ENCODE measurements around the gene BST1.
"Not testable (repeated sequence)": the region's sequence is repeated elsewhere in the genome, so short reads cannot be mapped to it uniquely, and the experiment has no call there.

The BST1 gene

DNA sequence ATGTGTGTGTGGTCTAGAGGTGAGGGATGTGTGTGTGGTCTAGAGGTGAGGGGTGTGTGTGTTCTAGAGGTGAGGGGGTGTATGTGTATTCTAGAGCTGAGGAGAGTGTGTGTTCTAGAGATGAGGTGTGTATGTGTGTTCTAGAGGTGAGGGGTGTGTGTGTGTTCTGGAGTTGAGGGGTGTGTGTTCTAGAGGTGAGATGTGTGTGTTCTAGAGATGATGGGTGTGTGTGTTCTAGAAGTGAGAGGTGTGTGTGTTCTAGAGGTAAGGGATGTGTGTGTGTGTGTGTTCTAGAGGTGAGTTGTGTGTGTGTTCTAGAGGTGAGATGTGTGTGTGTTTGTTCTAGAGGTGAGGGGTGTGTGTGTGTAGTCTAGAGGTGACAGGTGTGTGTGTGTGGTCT lies 1.3 kb downstream of the BST1 start:
- DNase-seq (ENCODE audit: extremely low spot score, insufficient read length, low read depth) (no peak), FAIRE-seq (peak; percentile 29)

DNA sequence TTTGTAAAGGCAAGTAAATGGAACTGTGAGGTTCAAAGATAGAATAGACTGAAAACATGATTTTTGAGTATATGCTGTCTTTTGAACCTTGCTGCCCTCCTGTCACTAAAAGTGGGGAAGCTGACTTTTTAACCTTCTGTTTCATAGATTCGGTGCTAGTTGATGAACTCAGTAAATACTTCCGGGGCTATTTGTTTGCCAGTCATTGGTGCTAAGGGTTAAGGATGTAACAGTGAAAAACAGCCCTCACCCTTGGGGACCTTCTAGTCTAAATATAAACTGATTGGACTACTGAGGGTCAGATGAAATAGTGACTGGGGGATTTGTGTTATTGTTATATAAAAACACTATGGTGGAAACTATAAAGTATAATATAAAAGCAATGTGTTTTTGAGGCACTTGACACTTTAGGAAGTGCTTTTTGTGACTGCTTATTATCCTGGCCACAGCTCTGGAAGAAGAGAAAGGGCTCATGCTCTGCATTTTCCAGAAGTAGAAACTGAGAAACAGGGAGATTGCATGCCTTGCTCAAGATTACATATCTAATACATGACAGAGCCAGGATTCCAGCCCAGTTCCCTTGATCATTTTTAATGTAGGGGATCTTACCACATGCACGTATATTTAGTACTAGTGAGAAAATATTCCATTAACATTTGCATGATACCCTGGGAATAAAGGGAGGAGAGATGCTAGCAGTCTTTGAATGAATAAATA lies 3.9 kb downstream of the BST1 start:
- no peak for FAIRE-seq
- DNase-seq (ENCODE audit: extremely low spot score, insufficient read length, low read depth) = no peak

DNA sequence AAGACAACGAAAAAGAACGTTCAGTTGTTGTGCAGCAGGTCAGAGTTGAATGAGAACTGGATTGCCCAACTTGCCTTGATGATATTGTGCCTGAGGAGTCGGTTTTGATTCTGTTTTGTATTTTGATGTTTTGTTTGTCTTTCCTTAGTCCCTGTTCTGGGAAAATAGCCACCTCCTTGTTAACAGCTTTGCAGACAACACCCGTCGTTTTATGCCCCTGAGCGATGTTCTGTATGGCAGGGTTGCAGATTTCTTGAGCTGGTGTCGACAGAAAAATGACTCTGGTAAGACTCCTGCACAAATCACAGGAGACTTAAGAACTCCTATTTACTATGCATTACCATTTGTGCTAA lies 4.5 kb downstream of the BST1 start:
- DNase-seq (ENCODE audit: extremely low spot score, insufficient read length, low read depth) (no peak), FAIRE-seq (no peak)

DNA sequence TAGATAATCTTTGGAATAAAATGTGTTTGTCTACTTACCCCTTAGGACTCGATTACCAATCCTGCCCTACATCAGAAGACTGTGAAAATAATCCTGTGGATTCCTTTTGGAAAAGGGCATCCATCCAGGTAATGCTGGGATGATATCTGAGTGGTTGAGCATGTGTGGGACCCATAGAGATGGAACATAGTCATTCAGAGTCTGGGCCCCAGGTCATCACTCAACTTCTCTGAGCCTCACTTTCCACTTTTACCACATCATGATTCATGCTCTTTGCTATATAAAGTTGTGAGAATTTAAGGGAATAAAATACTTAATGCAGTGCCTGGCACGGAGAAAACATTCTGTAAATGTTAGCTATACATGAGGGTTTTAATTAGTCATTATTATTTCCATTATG lies 8.9 kb downstream of the BST1 start:
- DNase-seq (ENCODE audit: extremely low spot score, insufficient read length, low read depth) (no peak), FAIRE-seq (no peak)

DNA sequence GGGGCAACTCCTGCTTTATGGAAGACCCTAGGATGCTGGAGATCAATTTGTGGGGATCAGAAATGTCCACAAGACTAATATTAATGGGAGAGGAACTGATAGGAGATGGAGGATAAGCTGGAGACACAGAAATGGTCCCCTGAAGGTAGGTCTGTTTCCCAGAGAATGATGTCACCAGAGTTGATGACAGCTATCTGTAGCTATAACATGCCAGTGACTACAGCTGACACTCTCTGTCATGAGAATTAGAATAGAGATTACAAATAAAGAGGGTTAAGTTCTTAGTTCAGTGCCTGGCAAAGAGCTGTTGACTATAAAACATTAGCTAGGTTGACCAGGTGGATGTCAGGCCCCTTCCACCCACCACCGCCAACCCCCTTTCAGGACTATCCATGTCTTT lies 9.3 kb downstream of the BST1 start:
- FAIRE-seq (no peak), DNase-seq (ENCODE audit: extremely low spot score, insufficient read length, low read depth) (no peak)

DNA sequence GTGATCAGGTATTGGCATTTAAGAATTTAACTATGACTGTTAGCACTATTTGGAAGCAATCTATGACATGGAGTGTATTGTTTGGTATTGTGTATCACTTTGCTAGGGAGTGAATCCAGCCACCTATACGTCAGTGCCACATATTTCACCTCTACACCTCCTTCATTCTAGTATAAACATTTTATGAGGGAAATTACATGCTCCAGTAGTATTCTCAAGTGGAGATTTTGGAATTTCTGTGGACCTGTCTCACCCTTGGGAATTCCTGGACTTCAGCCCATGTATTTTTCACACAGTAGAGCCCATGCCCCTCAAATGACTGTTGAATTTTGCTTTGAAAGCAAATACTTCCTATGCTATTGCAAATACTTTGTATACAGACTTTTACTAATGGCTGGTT lies 11.3 kb downstream of the BST1 start:
- FAIRE-seq (no peak), DNase-seq (ENCODE audit: extremely low spot score, insufficient read length, low read depth) (no peak)

DNA sequence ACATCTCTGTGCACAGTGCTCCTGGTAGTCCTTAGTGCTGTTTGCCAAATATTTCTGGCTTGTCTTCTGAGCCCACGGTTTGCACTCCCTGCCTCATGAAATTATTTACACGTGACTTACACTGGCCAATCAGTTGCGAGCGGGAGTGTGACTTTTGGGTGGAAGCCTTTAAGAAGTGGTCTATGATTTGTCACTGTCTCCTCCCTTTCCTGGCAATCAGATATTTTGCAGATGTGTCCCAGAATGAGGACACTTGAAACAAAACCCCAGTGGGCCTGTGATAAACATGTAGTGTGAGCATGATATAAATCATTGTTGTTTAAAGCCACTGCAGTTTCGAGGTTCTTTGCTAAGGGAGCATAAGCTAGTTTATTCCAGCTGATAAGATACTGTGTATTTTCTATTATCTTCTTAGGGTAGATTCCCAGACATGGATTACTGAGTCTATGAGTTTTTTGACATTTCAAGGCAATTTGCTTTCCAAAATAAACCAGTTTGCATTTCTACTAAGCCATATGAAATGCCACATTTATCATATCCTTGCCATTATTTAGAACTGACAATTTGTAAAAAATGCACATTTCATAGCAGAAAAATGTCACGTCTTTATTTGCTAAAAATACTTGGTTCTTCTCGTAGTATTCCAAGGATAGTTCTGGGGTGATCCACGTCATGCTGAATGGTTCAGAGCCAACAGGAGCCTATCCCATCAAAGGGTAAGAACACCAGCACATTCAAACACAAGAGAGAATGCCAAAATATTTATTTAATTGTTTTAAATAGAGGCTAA lies 12.0 kb downstream of the BST1 start:
- no peak for DNase-seq (ENCODE audit: extremely low spot score, insufficient read length, low read depth)
- FAIRE-seq = no peak

DNA sequence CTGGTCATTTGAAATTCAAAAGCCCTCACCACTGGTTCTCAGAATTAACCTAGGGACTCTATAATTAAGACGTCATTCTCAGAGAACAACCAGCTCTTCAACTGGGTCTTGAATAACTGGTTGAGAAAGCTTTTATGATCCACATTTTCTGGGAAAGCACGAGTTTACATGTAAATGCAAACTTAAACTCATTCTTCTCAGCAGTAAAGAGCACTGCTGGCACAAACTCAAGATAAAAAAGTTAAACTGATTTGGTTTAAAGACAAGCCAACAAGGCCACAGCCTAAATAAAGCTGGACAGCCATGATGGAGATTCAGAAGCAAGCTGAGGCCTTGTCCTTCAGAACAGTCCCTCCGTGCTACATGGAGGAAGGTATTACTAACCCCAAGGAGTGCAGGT lies 13.2 kb downstream of the BST1 start:
- no peak for FAIRE-seq
- no peak for DNase-seq (ENCODE audit: extremely low spot score, insufficient read length, low read depth)

DNA sequence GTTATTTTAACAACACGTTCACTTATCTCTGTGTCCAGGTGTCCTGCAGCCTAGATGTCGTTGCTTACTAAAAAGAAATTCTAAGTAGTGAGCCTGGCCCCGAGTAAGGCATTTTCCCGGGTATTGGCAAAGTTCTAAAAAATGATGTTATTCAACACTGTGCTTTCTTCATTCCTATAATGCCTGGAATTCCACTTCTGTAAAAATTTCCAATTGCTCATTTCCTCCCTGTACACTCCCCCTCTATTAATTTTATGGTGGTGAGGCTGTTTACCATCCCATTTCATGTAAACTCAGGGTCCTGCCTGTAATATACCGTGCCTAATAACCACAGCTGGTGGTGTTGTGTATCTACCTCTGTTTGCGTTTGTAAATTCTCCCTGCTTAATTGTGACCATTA lies 14.2 kb downstream of the BST1 start:
- no peak for FAIRE-seq
- no peak for DNase-seq (ENCODE audit: extremely low spot score, insufficient read length, low read depth)

DNA sequence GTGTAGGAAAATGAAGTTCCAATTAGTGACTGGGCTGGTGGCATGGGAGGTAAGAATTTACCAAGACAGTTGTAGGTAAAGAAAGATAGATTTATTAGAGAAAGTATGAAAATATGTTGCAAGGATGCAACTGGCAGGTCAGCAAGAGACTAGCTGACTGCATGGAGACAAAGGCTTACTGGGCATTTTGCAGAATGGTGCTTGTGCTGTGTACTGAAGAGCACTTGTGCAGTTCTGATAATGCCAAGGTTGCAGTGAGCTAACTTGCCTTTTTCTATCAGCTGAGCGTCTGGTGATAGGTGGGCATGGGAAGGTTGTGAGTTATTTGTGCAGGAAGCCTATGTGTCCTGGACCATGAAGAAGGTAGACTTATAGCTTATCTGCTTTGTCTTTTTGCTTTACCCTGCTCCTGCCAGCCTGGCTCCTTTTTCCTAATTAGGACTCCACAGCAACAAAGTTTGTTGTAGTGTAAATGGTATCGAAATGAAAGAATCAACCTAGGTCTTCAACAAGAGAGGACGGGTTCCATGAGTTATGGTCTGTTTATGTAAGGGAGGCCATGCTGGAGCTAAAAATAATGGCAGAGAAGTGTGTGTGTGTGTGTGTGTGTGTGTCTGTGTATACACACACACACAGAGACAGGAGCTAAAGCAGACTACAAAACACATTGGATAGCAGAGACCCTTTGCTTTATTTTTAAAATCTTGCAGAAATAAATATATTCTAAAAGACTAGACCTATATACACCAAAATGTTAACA lies 15.0 kb downstream of the BST1 start:
- DNase-seq (ENCODE audit: extremely low spot score, insufficient read length, low read depth) (no peak), FAIRE-seq (no peak)

DNA sequence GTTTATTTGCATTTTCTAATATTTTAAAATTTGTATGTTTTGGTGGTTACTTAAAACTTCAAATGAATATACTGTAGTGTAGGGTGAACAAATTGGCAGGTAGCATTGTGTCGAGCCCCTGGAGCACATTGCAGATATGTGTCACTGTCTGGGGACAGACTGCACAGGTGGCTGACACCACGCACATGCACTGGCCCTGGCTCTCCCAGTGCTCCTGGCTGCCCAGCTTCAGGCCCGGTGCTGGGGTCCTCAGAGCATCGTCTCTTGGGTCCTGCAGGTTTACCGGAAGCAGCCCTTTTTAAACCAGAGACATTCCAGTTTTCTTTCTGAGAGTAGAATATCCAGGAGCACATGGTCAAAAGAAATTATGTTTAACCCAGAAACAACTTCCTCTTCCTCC lies 15.6 kb downstream of the BST1 start:
- no peak for FAIRE-seq
- DNase-seq (ENCODE audit: extremely low spot score, insufficient read length, low read depth) = no peak

DNA sequence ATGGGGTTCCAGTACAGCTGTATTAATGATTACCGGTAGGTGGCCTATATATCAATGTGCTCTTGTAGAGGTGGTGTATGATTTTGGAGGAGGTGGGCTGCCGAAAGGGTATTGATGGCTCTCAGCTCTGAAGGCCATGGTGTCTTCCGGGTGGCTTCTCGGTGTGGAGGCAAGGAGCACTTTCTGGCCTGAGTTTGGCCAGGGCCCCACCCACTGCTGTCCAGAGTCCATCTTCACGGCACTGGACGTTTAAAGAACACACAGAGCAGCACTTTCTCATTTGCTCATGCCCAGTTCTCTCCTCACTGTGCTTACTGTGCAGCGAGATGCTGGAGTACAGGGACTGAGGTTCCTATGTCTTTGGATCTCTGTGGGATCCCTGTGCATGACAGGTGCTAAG lies 16.1 kb downstream of the BST1 start:
- no peak for DNase-seq (ENCODE audit: extremely low spot score, insufficient read length, low read depth)
- no peak for FAIRE-seq

DNA sequence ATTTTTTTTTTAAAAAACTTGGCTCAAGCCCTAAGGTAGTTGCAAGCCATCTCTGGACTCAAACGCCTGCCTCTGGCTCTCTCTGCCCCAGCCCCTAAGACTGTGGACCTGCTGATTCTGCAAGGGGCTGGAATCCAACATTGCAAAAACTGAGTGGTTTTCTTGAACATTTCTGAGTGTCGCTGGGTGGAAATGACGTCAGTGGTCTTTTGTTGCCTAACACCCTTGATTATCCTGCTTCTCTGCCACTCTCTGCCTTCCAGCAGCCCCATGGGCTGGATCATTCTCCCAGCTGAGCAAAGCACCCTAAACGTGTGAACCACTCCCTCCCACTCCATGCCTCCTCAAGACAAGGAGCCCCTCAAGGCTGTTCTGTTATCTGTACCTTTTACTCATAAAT lies 16.6 kb downstream of the BST1 start:
- FAIRE-seq (no peak), DNase-seq (ENCODE audit: extremely low spot score, insufficient read length, low read depth) (no peak)

DNA sequence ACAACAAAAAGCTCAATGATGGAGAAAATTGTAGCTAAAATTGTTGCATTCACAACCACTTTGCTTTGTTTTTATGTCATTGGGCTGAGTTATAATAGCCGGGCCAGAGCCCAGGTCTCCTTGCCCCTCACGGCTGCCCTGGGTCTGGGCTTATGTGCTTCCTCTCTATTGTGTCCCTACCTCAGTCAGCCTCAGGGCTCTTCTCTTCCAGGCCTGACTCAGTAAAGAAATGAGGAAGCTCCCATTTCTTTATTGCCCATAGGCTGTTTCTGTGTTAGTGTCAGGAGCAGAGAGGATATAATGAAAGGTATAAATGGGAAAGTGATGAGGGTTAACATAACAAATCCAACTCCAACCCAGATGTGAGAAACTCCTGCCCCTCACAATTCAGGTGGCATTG lies 18.0 kb downstream of the BST1 start:
- FAIRE-seq = no peak

DNA sequence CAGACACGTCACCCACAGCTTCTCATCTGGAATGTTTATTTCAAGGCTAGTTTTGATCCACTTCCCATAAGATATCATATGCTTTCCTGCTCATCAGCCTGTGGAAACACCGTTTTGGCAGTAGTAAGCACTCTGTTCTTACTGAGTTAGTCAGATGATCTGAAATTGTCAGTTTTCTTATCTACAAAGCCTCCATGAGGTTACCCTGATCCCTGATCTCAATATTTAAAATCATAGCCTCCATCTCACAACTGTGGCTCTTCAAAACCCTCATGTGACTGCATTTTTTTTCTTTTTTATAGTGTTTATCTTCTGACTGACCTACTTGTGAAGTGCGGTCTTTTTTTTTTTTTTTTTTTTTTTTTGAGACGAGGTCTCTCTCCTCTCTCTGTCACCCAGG lies 22.7 kb downstream of the BST1 start:
- no peak for FAIRE-seq

More for the DNA sequence above, 18.0 kb downstream of the BST1 start:
- no peak for DNase-seq (ENCODE audit: extremely low spot score, insufficient read length, low read depth)

DNA sequence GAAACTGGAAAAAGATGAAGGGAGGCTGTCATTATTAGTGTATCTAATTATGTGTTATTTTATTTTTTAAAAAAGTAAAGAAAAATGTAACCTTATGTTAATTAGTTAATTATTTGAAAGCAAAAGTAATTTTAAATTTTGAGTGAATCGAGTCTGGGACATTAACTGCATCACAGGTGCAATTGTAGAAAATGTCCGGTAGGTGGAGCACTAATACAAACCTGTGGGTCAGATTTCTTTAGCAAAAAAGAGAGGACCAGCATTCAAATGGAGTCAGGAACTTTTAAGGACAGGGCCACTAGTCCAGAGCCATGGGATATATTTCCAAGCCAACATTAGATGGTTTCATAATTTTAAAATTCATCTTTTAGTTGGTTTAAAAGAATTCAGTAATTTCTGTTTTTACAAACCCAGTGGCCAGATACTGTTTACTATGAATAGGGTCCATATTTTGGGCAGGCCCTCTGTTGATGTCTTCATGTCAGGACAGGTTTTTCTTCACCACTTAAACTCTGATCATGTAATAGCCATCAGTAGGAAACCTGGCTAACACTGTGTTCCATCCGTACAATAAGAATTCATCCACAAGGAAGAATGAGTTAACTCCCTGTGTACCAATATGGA lies 27.2 kb downstream of the BST1 start:
- DNase-seq (ENCODE audit: extremely low spot score, insufficient read length, low read depth) (peak; percentile 20), FAIRE-seq (peak; percentile 70)

More for the DNA sequence above, 22.7 kb downstream of the BST1 start:
- no peak for DNase-seq (ENCODE audit: extremely low spot score, insufficient read length, low read depth)

DNA sequence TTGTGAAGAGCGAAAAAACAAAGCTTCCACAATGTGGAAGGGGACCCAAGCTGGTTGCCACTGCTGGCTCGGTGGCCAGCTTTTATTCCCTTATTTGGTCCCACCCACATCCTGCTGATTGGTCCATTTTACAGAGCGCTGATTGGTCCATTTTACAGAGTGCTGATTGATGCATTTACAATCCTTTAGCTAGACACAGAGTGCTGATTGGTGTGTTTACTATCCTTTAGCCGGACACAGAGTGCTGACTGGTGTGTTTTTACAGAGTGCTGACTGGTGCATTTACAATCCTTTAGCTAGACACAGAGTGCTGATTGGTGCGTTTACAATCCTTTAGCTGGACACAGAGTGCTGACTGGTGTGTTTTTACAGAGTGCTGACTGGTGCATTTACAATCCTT lies 30.2 kb downstream of the BST1 start:
- FAIRE-seq; DNase-seq (ENCODE audit: extremely low spot score, insufficient read length, low read depth): not testable (repeated sequence)

DNA sequence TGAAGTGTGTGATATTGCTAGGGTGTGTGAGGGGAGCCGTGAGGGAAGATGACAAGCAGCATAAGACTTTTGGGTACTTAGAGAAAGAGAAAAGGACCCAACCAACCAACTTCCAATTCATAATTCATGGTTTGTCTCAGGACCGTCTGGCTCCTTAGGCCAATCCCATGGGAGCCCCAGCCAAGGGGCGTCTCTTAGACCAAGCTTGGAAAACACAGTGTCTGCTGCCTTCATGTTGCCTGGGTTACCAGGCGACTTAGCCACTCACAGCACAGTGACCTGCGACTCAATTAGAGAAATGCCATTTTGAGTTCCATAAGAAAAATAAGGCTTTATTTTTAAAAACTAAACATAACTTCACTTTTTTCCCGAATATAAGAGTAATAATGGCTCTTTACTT lies 32.7 kb downstream of the BST1 start:
- FAIRE-seq = no peak

DNA sequence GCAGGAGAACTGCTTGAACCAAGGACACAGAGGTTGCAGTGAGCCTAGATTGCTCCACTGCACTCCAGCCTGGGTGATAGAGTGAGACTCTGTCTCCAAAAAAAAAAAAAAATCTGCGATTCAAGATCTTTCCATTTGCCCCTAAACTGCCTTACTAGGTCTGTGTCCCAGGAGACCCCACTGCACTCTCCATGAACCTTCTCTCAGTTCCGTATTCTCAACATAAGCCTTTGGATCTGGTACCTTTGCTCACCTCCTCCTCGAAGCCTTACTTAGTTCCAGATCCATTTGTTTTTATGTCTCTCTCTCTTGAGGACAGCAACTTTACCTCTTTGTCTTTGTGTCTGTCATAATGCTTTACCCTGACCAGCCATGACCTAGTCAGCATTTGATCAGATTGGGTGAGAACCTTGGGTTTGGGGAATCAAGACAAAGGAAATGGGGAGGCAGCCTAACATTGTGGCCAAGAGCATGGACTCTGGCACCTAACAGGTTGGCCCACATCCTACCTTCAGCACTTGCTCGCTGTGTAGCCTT lies 33.7 kb downstream of the BST1 start:
- no peak for DNase-seq (ENCODE audit: extremely low spot score, insufficient read length, low read depth)
- FAIRE-seq = no peak

More for the DNA sequence above, 32.7 kb downstream of the BST1 start:
- DNase-seq (ENCODE audit: extremely low spot score, insufficient read length, low read depth) = no peak

DNA sequence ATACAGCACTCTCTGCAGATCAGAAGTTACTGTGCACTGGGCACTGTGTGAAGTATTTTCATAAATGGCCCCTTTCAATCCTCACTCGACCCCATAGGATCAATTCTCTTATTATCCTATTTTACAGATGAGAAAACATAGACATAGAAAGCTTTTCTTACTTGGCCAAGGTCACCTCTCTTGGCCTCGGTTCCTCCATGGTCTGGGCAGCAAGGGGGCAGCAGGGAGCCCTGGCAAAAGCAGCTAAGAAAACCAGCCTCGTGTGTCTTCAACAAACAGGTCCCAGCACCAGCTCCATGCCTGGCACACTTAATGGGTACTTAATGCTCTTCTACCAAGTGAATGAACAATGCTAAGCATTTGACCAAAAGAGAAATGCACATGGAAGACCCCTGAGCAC lies 34.4 kb downstream of the BST1 start:
- FAIRE-seq (no peak), DNase-seq (ENCODE audit: extremely low spot score, insufficient read length, low read depth) (no peak)

Measured in GM18507 (cell line).